Mesendoderm (in vitro differentiated cells): ENCODE measurements around the gene HEATR3. TPM values are rescaled to one million over a fixed set of nuclear protein-coding genes. Genes with fewer than 3 reads are reported as not detected.

Experiments used
- small RNA-seq: library from polyadenylated mRNA; stranded (forward); fragments of <200 nt; extraction: miRNeasy Mini kit (QIAGEN cat#:217004); gene quantifications from one replicate; pipeline ENCODE3, GENCODE V24; 2013; ENCODE audit not compliant: insufficient read depth

The HEATR3 gene

Small RNA genes within 50 kb of the gene (small RNA-seq; reads per million reads assigned to genes)
- gene RF00017: not detected
- gene RF00156: not detected
- not detected for gene RNY4P3
- not detected for gene RPL10P14
